ENCODE results near the gene CLCA1.

DNA sequence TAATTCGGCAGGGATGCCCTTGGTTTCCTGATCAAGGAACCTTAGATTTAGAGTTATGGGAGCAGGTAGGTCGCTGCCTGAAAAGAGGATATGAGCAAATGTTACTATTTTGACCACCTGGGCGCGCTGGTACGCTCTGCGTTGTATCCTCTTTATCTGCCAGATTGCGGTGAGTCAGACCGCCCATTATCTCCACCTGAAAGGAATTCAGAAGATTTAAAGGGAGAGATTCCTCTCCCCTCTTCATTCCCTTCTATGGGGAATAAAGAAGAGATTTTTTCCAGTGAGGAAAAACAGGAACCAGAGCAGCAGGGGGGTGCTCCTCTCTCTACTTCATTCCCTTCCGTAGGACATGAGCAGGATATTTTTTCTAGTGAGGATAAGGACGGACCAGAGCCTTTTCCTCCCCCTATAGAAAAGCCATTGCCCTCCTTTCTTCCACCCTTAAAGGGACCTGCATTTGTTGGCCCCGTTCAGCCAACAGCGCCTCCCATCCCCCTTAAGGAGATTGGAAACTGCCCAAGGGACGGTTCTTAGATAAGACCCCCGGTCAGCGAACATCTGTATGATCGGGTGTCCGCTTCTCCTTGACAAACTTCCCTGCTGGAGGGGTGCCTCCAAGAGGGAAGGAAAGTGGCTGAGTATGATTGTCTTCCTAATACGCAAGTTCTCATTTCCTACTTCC lies 34.1 kb downstream of the CLCA1 start:
- TF ChIP-seq CTCF (IDR thresholded peaks at IDR 0.05) (no peak), EZH2 (IDR thresholded peaks at IDR 0.05) (no peak), EZH2phosphoT487 (IDR thresholded peaks at IDR 0.05) (no peak)
